ENCODE measurements around the gene EMC10. TPM values are rescaled to one million over a fixed set of nuclear protein-coding genes. Genes with fewer than 3 reads are reported as not detected.

The EMC10 gene
- total and polyA plus RNA-seq, 10 of the 15 experiments (the other 5 are each of a cell fraction or from before 2014, with no cell fraction given), result 2.5 to 77.3 (median 20.3) TPM

- TF ChIP-seq CREM (IDR thresholded peaks at IDR 0.05; ENCODE audit: low read depth), result 0 out of 2 replicates have a peak, but pooled peaks have one; percentile 14
These were observed 15.0 kb upstream of the EMC10 start (continued) for GRCh38 chr19:50461066-50461875.

- in situ Hi-C loops (cut with MboI) (loop anchor here (5.0 kb wide), 1 partner anchor 96 kb away; the partner anchor contains the start of gene NAPSA), intact Hi-C loops (cut with micrococcal nuclease; ENCODE audit: unreplicated experiment) (no loop called here)
- WGBS (ENCODE audit: insufficient coverage, insufficient replicate concordance, low lambda C conversion rate, missing lambda C conversion rate), result 51% methylated on average over 7 of the region's 7 CpGs
- Histone ChIP-seq H3K4me1 (ENCODE audit: control insufficient read depth, insufficient read depth, low read length) (peaks cover 20% of the 10 kb centered on the region), H2AFZ (ENCODE audit: control insufficient read depth, low read depth, low read length) (no peak overlapping the region), H3K9ac (ENCODE audit: control insufficient read depth, insufficient read depth, low read length) (no peak overlapping the region), H3K9me3 (replicated peaks; ENCODE audit: control insufficient read depth, insufficient read depth, low read length) (no peaks in the 10 kb centered on the region), H3K27ac (ENCODE audit: control insufficient read depth, insufficient read depth) (no peak overlapping the region), H3K4me3 (no peak overlapping the region), H3K79me2 (ENCODE audit: control insufficient read depth, insufficient read depth, low read length) (no peaks in the 10 kb centered on the region), H3K27me3 (replicated peaks in 1 of 2; ENCODE audit: control insufficient read depth in 2 of 2, insufficient read depth in 2 of 2, low read length in 1 of 2) (no peaks in the 10 kb centered on the region), H3K36me3 (ENCODE audit: control insufficient read depth in 2 of 2, insufficient read depth in 2 of 2, low read length in 1 of 2) (no peaks in the 10 kb centered on the region), H4K20me1 (ENCODE audit: control insufficient read depth, insufficient read depth) (no peaks in the 10 kb centered on the region), H3K4me2 (ENCODE audit: control insufficient read depth, insufficient read depth) (no peak overlapping the region)
- ChIA-PET CTCF (interaction anchor here (0.8 to 4.6 kb wide), 7 partner anchors 16 to 112 kb away, joined by 3 to 167 read pairs (median 5); partner anchors contain the start of gene NAPSA), RAD21 (ENCODE audit: unreplicated experiment) (interaction anchor here (1.0 to 3.9 kb wide), 7 partner anchors 31 to 106 kb away, joined by 3 to 72 read pairs (median 4); partner anchors contain the start of genes MYBPC2 and NR1H2), POLR2A (interaction anchor here (0.6 to 1.1 kb wide), 2 partner anchors 10 to 94 kb away, joined by 3 to 4 read pairs; no protein-coding TSS in a partner anchor), SMC1A (ENCODE audit: uncharacterized antibody, unreplicated experiment) (interaction anchor here (0.6 to 4.6 kb wide), 6 partner anchors 29 to 105 kb away, joined by 3 to 68 read pairs (median 4); partner anchors contain the start of gene NR1H2)
- no peak for ATAC-seq
- TF ChIP-seq PRDM15 (CRISPR knock-in tag; IDR thresholded peaks at IDR 0.05) (no peak), ZBTB40 (IDR thresholded peaks at IDR 0.05; ENCODE audit: borderline replicate concordance) (peak; percentile 79)
- no peak for DNase-seq (ENCODE audit: low read depth, low spot score)
- no TSS peak for BruUV-seq (replicated peaks)
- no peak for FAIRE-seq
These were observed 13.3 kb upstream of the EMC10 start for GRCh38 chr19:50462970-50463369.
